Activated CD4-positive, alpha-beta T cell treated with anti-CD3 and anti-CD28 coated beads for 1 hour (primary cell): ENCODE results near the gene BEGAIN.

ENCODE experiments used
- DNase-seq: peaks from one replicate; pipeline ENCODE4 v3.0.0-alpha.2; 2020

The BEGAIN gene

DNA sequence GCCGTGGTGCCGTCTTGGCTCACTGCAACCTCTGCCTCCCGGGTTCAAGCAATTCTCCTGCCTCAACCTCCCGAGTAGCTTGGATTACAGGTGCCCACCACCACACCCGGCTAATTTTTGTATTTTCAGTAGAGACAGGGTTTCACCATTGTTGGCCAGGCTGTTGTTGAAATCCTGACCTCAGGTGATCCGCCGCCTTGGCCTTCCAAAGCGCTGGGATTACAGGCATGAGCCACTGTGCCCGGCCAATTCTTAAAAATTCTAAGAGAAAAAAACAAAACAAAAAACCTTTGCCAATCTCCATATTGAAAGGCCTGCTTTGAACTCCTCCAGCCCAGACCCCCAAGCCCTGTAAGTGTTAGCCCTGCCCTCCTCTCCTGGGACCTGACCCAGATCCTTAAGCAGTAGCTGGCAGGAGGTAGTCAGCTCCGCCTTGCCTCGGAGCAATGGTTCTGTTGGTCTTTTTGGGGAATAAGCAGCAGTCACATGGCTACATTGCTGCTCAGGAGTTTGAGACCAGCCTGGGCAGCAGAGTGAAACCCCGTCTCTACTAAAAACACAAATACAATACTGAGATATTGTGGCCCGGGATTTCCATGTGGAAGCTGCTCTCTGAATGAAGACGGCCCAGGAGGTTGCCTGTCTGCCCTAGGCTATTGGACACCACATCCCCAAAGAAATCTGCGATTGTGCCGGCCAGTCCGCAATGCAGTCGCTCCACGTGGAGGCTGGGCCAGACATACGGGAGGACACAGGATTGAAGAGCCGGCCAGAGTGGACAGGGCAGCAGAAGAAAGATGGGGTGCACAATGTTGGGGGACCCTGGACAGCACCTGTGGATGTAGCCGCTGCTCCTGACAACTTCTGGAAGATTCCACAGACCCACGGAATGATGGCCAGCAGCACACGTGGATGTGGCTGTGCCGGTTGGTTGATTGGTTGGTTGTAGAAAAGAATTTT is 28.8 kb upstream of the BEGAIN start:
- no peak for DNase-seq

DNA sequence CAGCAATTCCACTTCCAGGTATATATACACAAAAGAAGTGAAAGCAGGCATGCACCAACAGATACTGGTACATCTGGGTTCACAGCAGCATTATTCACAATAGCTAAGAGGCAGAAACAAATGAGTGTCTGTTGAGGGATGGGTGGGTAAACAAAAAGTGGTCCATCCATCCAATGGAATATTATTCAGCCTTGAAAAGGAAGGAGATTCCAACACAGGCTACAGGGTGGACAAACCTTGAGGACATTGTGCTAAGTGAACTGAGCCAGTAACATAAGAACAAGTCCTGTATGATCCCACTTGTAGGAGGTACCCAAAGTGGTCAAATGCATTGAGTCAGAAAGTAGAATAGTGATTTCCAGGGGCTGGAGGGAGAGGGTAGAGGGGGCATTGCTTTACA is 27.6 kb upstream of the BEGAIN start:
- no peak for DNase-seq

DNA sequence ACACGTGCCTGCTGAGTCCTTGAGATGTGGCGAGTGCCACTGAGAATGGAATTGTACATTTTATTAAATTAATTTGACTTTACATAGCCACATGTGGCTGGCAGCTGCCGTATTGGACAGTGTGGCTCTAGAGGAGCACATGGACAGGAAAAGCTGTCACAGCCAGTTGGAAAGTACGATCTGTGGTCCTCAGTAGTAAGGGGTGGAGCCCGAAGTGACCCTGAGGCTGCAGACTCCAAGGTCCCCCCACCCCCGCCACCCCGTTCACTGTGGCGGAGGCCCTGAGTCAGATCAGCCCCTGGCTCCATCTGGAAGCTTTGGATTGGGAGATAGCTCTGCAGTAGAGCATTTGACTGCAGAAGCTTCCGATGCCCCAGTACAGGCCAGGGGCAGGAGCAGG is 25.8 kb upstream of the BEGAIN start:
- no peak for DNase-seq

DNA sequence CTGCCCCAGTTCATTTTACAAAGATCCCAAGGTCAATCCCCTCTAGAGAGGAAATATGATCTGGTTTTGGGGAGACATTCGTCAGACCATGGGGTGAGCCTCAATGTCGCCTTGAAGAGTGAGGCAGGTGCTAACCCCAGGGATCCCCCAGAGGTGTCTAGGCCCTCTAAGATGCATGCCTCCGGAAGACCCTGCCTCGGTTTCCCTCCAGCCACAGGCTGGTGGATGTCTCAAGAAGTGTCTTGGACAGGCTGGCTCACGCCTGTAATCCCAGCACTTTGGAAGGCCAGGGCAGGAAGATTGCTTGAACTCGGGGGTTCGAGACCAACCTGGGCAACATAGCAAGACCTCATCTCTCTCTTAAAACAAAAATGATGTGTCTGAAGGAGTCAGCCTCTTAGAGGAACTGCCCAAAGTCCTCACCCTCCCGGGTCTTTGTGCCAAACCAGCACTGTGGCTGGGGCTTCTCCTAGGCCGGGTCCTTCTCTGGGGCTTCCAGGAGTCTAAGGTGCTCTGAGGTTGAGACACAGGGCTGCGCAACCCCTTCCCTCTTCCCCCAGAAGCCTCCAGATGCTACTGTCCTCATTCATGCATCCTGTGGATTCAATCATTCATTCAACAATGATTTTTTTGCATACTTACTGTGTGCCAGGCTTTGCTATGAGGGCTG is 24.7 kb upstream of the BEGAIN start:
- no peak for DNase-seq

DNA sequence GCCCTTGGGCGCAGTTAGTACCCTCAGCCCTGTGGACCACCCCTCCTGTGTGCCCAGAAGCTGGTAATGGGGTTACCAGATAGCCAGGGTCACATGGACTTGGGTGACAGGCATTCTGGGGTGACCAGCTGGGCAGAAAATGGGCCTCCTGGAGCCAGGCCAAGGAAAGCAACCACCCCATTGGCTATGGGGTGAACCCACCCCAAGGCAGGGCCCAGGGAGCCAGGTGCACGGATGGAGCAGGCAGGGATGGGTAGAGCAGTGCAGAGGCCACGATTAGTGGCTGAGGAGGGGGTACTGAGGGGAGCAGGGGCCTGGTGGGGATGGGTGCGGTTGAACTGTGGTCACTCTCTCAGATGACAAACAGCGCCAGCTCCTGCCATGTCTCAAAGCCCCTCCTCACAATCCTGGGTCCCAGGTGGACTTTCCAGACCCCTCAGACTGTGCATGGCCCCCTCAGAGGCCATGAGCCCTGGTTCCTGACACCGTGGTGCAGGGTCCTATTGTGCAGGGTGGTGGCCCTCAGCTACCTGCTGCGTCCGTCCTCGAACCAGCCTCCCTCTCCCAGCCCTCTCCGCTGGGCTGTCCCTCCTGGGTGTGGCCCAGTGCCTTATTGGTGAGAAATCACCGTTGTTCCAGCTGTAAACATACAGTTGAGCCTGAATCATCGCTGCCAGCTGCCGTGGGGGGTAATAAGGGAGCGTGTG is 23.4 kb upstream of the BEGAIN start:
- no peak for DNase-seq

DNA sequence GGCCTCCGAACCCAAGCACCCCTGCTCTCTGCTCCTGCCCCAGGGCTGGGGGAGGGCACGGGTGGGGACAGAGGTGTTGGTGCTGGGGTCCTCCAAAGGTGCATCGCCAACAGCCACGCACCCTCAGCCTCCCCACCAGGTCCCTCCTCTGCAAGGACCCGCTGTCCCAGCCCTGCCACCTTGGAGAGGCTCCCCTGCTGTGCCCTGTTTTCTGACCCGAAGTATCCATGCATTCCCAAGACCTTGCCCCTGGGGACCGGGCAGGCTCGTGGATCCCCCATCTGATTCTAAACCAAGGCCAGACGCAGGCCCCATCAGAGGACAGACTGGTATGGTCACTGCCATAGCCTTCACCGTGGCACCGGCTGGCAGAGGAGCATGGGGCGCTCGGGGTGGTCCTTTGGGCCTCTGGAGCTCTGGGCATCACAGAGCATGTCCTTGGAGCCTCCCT is 22.7 kb upstream of the BEGAIN start:
- DNase-seq = no peak

DNA sequence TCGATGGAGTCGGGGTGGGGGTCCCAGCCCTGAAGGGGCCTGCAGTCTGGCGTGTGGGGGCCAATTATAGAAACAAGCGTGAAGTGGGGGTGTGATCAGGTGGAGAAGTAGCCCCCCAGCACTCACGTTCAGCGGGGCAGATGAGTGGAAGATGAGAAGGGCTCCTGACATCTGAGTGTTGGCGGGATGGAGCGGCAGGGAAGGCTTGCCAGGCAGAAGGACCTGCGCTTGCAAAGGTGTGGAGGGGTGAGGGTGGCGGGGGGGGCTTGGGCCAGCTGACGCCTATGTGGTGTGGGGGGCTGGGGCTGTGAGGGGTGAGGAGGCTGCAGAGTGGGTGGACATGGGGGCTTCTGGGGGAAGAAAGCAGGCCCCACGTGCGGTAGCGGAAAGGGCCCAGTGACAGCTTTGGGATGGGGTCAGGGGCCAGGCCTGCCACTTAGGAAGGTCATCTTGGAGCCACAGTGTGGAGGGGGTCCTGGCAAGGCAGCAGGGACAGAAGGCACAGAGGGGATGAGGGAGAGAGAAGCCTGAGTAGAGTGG is 22.2 kb upstream of the BEGAIN start:
- DNase-seq = no peak

DNA sequence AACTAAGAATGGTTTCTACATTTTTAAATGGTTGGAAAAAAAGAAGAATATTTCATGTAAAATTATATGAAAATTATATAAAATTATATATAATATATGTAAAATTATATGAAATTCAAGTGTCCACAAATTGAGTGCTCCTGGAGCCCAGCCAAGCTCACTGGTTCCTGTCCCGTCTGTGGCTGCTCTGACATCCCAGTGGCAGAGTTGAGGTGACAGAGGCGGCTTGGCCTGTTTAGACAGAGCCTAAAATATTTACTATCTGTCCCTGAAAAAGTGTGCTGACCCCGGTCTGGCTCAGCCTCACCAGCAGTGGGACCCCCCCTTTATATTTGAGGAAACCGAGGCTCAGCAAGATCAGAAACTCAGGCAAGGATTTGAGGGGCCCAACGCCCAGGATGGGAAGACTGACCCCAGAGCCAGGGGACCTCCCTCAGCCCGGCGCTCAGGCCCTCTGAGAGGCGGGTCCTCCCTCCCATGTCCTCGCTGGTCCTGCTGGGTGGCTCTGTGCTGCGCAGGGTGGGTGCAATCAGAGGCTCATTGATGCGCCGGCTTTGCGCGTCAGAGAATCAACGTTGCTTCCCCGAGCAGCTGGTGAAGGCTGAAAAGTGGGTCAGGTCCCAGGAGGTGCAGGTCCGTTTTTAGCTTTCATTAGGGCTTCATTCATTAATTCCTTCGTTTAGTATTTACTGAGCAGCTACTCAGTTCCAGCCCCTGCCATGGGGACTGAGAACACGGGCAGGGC is 21.5 kb upstream of the BEGAIN start:
- no peak for DNase-seq

DNA sequence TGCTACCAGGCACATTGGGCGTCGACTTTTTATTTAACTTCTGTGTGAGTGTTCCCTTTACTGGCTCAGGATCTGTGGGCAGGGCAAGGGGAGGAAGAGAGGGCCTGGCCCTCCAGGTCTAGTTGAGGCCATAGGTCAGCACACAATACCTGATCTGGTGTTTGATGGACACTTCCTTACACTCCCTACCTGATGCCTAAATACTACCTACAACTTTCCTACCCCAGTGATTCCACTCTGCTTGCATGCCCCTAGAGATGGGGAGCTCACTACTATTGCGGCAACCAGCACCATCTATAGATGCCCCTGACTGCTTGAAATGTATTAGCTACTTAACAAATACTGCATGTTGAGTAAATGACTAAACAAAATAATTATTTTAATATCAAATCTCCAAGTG is 20.8 kb upstream of the BEGAIN start:
- no peak for DNase-seq

DNA sequence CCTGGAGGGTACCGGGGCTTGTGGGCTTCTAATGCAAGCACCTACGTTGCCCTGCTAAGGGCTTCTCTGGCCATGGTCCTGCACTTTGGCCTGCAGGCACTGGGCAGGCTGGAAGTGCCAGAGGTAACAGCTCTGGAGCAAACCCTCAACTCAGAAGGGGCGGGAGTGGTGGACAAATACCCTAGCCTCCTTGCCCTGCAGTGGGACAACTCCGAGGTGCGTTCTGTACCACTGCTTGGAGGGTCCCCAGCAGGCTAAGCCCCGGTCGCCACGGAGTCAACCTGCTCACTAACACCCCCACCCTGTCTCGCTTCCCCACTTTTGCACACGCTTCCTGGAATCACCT is 20.4 kb upstream of the BEGAIN start:
- no peak for DNase-seq

DNA sequence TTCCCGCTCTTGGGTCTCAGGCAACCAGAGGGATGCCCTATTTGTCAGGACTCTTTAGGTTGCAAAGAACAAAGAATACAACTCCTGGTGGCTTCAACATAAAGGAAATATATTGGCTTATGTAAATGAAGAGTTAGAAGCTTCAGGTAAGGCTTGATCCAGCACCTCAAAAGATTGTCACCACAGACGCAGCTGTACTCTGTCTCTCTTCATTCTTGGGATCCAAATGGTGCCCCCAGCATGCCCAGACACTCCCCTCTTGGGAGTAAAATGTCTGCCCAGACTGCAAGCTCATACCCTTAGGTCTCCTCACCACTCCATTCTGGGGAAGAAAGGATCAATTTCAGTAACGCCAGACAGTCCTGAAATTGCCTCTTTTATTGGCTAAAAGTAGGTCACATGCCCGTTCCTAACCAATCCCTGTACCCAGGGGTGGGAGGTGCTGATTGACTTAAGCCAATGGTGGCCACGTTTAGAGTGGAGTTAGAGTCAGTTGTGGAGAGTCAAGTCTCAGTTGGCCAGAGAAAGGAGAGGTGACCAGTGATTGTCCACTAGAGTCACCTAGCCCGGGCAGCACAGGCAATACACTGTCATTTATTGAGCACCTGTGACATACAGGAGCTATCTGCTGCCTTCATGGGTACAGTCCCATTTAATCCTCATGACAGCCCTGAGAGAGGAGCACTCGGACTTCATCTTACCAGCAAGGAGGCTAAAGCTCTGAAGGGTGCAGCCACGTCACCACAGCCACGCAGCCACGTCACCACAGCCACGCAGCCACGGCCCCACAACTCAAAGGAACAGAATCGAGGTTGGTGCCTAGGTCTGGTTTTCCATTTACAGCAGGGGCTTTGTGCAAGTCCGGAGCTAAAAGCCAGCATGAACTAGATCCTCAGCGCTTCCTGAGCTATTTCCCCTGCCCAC is 19.7 kb upstream of the BEGAIN start:
- DNase-seq = no peak

DNA sequence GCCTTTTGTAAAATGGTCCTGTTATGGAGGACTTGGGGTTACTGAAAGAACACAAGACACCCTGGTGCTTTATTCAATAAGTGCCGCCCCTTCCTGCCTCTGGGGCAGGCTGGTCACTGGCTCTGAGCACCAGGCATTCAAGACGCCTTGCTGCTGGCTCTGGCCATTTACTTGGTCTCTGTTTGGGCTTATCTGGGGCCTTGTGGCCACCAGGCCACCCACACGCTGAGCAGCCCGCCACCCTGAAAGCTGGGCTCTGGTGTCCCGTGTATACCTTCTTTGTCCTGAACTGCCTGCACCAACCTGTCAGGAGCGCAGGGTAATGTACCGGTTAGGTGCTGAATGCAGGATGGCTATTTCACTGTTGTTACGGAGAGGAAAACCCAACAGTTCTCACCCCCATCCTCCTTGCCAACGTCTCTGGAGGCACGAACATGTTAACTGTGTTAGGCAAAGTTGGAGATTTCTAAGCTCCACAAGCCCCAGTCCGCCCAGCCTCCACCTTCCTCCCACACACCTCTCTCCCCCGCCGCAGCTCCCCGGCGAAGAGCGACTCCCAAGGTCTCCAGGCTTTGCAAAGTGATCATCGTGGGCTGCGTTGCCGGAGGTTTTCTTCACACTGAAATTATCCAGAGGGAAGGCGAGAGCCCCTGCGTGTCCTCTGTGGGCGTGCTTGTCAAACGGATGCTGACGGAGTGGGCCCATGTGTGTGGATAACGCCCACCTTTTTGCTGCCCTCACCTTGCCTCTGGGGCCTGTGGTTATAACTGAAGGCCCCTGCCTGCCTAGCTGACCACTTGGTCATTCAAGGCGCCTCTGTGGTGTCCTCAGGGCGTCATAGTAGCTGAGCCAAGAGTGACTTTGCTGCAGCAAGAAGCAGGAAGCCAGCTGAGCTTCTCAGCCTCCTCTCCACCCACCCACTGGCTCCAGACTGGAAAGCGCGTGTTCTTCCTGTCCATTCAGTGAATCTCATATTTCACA is 18.8 kb upstream of the BEGAIN start:
- DNase-seq = no peak

DNA sequence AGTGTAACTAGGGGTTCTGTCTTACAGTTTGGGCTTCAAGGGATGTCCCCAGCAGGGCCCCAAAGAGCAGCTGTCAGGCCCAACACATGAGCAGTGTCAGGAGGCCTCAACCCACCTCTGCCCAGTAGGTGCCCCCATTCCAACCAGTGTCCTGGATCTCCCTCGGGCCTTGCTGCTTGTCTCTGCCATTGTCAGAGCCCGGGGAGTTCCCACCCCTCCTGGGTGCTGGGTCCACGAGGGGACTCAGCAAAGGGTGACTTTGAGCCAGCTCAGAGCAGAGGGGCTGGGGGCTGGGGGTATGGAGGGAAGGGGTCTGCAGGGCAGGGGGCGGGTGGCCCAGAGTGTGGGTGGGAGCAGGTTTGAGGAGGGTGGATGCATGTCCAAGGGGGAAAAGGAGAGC is 18.0 kb upstream of the BEGAIN start:
- DNase-seq = no peak

DNA sequence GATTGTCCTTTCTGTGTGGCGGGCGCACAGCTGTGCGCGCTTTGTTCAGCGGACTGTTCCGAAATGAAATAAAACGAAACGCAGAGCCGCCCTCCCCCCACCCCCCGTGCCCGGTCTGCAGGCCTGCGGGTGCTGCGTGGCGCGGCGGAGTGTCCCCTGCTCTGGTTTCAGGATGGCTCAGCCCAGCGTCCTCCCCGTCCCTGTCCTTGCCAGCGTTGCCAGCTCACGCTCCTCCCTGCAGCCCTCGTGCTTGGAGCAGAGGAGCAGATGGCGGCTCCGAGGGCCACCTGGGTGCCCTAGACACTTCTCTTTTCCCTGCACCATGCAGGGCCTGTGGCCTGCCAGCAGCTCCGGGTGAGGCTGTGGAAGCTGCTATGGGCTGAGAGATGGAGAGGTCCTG is 17.5 kb upstream of the BEGAIN start:
- no peak for DNase-seq

DNA sequence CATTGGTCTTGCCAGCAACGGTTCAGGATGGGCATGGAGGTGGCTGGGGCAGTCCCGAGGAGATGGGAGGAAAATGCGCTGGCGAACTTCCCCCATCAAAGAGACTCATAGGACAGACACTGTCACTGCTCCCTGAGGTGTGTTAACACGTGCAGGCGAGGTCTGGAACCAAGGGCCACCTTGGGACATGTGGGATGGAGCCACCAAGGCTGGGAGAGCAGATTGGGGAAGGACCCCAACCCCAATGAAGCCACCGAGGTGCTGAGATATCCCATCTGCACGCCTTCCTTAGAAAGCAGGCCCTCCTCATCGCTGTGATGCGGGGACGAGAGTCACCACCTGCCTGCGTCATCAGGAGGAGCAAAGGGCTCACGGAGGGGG is 16.9 kb upstream of the BEGAIN start:
- DNase-seq = no peak

DNA sequence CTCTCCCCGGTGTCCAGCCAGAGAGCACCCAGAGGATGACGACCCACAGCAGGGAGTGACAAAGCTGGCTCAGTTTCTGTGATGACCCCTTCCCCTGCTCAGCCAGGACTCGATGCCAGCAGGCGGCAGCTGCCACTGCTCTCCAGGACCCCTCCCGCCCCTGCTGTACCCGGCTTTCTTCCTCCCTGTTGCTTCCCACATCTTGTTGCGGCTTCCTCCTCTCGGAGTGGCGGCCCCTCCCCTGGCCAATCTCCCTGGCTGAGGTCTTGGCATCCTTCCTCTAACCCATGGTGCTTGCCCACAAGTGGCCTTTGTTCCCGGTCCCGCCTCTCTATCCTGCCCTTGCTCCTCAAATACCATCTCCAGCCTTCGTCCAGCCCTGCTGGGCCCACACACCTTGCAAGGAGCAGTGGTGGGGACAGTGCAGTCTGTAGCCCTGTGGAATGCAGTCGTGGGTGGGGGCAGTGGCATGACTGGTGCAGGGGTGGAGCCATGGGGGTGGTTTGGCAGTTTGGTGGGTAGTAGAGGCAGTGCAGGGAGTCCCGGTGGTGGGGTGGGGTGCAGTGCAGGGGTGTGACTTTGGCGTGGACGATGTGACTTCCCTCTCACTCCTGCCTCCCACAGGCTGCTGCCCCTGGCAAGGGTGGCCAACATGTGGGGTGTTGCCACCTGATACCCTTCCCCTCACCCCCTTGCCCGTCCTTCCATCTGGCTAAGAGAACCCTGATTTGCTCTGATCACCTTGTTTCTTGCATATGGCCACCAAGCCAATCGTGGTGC is 16.3 kb upstream of the BEGAIN start:
- DNase-seq = no peak

DNA sequence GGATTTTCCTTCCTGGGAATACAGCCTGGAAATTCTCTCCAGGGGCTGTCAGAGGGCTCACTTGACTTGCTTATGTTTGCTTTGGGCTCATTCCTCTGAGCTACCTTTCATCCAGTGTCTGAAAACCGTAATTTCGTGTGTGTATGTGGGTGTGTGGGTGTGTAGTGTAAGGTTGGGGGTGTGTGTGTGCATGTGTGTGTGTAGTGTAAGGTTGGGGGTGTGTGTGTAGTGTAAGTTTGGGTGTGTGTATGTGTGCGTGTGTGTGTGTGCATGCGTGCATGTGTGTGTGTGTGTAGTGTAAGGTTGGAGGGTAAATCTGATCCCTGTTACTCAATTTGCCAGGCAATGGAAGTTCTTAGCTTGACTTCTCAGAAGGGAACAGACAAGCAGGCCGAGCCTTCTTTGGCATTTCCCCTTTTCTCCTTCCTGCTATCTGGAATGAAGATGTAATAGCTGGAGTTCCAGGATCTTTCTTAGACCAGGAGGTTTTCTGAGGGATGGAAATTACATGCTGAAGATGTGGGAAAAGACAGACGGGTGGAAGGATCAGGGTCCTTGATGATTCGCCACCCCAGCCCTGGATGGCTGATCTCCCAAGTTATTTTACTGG is 15.5 kb upstream of the BEGAIN start:
- DNase-seq = no peak

DNA sequence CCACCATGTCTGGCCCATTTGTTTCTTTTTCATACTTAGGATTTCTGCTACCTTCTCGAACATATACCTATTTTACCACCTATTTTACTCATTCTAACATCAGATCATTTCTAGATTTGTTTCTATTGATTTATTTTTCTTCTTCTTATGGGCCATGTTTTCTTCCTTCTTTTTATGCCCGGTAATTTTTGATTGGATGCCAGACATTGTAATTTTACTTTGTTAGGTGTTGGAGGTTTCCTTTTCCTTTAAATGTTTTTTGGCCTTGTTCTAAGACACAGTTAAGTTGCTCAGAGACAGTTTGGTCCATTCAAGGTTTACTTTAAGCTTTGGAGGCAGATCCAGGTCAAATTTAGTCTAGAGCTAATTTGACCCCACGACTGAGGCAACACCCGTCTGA is 14.7 kb upstream of the BEGAIN start:
- no peak for DNase-seq

DNA sequence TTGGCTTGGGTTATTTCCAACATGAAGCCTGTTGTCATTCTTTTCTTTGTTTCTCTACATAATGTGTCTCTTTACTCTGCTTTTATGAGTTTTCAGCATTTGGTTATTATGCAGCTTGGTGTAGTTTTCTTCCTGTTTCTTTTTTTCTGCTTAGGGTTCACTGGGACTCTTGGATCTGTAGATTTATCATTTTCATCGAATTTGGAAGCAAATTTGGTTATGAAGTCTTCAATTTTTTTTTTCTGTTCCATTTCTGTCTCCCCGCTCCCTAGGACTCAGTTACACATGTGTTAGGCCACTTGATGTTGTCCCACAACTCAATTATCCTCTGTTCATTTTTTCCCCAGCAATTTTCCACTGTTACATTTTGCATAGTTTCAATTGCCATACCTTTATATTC is 13.8 kb upstream of the BEGAIN start:
- DNase-seq = no peak
